Neural progenitor cell (in vitro differentiated cells): ENCODE results near the gene COL26A1.

ENCODE experiments used
- CTCF ChIP-seq: fragments of 200-600 bp; sonication (generic); IDR thresholded peaks from 2 replicates; pipeline ENCODE4 v1.5.1; 2017; ENCODE audit warnings: antibody characterized with exemption, mild to moderate bottlenecking
- EZH2 ChIP-seq: fragments of 200-600 bp; sonication (generic); IDR thresholded peaks from 2 replicates; pipeline ENCODE4 v1.6.1; 2017; ENCODE audit warnings: antibody characterized with exemption, mild to moderate bottlenecking, moderate library complexity

GRCh38 chr7:101398396-101399289 is 36.0 kb downstream of the COL26A1 start:
- no peak for TF ChIP-seq CTCF
- no peak for TF ChIP-seq EZH2
